Measurements from ENCODE around the gene ZNF573.

The ZNF573 gene

DNA sequence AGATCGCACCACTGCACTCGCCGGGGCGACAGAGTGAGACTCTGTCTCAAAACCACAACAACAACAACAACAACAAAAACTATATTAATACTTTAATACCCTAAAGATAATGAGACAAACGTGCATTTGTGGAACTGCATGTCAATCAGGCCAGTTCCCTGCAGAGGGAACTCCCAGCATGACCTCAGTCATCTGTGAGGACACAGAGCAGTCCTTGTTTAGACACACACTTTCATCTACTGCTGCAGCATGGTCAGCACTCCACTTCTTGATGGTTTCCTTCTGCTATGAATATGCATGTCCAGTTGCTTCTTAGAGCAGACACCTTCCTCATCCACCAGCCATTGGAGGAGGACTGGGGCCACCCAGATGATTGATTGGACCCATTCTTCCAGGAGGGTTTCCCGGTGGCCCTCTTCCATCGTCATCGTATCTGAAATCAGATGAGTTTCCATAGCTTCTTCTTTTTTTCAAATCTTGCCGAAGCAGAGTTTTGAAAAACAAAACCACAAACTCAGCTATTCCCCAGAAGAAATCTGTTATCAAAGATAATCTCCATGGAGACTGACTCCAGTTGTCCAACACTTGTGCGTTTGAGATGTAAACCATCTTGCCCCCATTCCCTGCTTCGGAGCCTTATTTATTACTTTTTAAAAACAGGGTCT is 86.3 kb downstream of the ZNF573 start:
- no peak for DNase-seq

- peak in 1 of 2 experiments; percentile 33 for DNase-seq
Observed at GRCh38 chr19:37691881-37692504, 87.4 kb downstream of the ZNF573 start.

All from NCI-H446 (cell line).